B cell (primary cell): ENCODE data around the gene COL5A2. TPM values are rescaled to one million over a fixed set of nuclear protein-coding genes. Genes with fewer than 3 reads are reported as not detected.

Source experiments
- ATAC-seq: fragments of 200-7000 bp; cut with Tn5 transposase; one replicate; pipeline ENCODE4 v1.10.0; 2021; ENCODE audit warnings: low read depth, mild to moderate bottlenecking, moderate number of reproducible peaks, moderate library complexity
- CTCF ChIA-PET: fragments of 350-600 bp; sonication (Branson Sonifier 250); formaldehyde crosslinking; loops from one replicate; lab custom pipeline; 2021; ENCODE audit warnings: antibody characterized with exemption, inconsistent platforms; lab: Charles Lee
- POLR2A ChIA-PET: fragments of 350-600 bp; sonication (Branson Sonifier 250); formaldehyde crosslinking; loops from one replicate; lab custom pipeline; 2021; ENCODE audit warnings: antibody characterized with exemption; lab: Charles Lee
- DNase-seq: peaks from one replicate; pipeline ENCODE4 v3.0.0; 2013
- H2AFZ ChIP-seq: 2 replicates; pipeline ENCODE4 v1.6.1; 2012; ENCODE audit warnings: mild to moderate bottlenecking, low read depth, low read length; ENCODE audit not compliant: insufficient read depth, poor library complexity, severe bottlenecking
- H3K27ac ChIP-seq, 2 donors: 1 replicate in 1 of 2; 2 replicates in 1 of 2; pipeline ENCODE4 v1.5.1; 2012 to 2013; ENCODE audit warnings: low read length in 2 of 2, mild to moderate bottlenecking in 2 of 2, moderate library complexity in 1 of 2
- H3K27me3 ChIP-seq, 4 experiments: fragments of 200-600 bp in 1 of 4; sonication (generic) in 1 of 4; replicated peaks in 1 of 4; 1 replicate in 2 of 4; 2 replicates in 2 of 4; pipeline versions ENCODE4 v1.6.1 to v1.7.0; 2013 to 2016; ENCODE audit warnings: low read length in 3 of 4, mild to moderate bottlenecking in 2 of 4, mixed read lengths in 1 of 4, moderate library complexity in 1 of 4; ENCODE audit not compliant: insufficient read depth in 4 of 4, control insufficient read depth in 3 of 4; ENCODE audit errors: control extremely low read depth in 1 of 4
- H3K36me3 ChIP-seq, 2 experiments: replicated peaks in 1 of 2; 1 replicate in 1 of 2; 2 replicates in 1 of 2; pipeline versions ENCODE4 v1.6.1 to v1.7.1; 2013; ENCODE audit warnings: low read length in 1 of 2; ENCODE audit not compliant: insufficient read depth in 2 of 2, control insufficient read depth in 1 of 2; ENCODE audit errors: control extremely low read depth in 1 of 2, extremely low read depth in 1 of 2
- H3K4me1 ChIP-seq, 2 donors: fragments of 200-600 bp in 1 of 2; sonication (generic) in 1 of 2; 1 replicate in 1 of 2; 2 replicates in 1 of 2; pipeline versions ENCODE4 v1.5.1 to v1.6.1; 2013 to 2017; ENCODE audit warnings: low read length in 2 of 2; ENCODE audit not compliant: control insufficient read depth in 2 of 2, insufficient read depth in 2 of 2
- H3K4me2 ChIP-seq: replicated peaks from 2 replicates; pipeline ENCODE3; 2012; ENCODE audit warnings: mild to moderate bottlenecking, low read depth, low read length; ENCODE audit not compliant: poor library complexity, severe bottlenecking
- H3K4me3 ChIP-seq, 5 experiments: fragments of 200-600 bp in 1 of 5; sonication (generic) in 1 of 5; 1 replicate in 3 of 5; 2 replicates in 2 of 5; pipeline versions ENCODE4 v1.5.1 to v1.7.0; 2011 to 2016; ENCODE audit warnings: low read length in 4 of 5, mild to moderate bottlenecking in 4 of 5, low read depth in 2 of 5, control low read depth in 1 of 5, moderate library complexity in 1 of 5; ENCODE audit not compliant: insufficient read depth in 1 of 5; ENCODE audit errors: control extremely low read depth in 1 of 5, extremely low read depth in 1 of 5
- H3K79me2 ChIP-seq: fragments of 200-600 bp; sonication (generic); one replicate; pipeline ENCODE4 v1.6.0; 2016; ENCODE audit warnings: low read length; ENCODE audit not compliant: control insufficient read depth, insufficient read depth
- H3K9ac ChIP-seq: fragments of 200-600 bp; sonication (generic); 2 replicates; pipeline ENCODE4 v1.6.1; 2017; ENCODE audit warnings: mild to moderate bottlenecking, low read length, moderate library complexity
- H3K9me3 ChIP-seq, 3 donors: one replicate each; pipeline versions ENCODE4 v1.6.1 to v1.7.1; 2013; ENCODE audit warnings: low read length in 2 of 3; ENCODE audit not compliant: control insufficient read depth in 2 of 3, insufficient read depth in 1 of 3; ENCODE audit errors: control extremely low read depth in 1 of 3
- H4K20me1 ChIP-seq: 2 replicates; pipeline ENCODE4 v1.6.0; 2012; ENCODE audit warnings: mild to moderate bottlenecking, low read length; ENCODE audit not compliant: insufficient read depth, control insufficient read depth, poor library complexity, severe bottlenecking
- H3K27ac Mint-ChIP-seq: one replicate; pipeline ENCODE4 v1.8.0; 2021; ENCODE audit warnings: mixed read lengths
- H3K27me3 Mint-ChIP-seq: one replicate; pipeline ENCODE4 v1.8.0; 2021; ENCODE audit warnings: mixed read lengths
- H3K4me1 Mint-ChIP-seq: one replicate; pipeline ENCODE4 v1.8.0; 2021; ENCODE audit warnings: mixed read lengths
- H3K4me3 Mint-ChIP-seq: one replicate; pipeline ENCODE4 v1.8.0; 2021; ENCODE audit warnings: mixed read lengths
- H3K9me3 Mint-ChIP-seq: one replicate; pipeline ENCODE4 v1.8.0; 2022; ENCODE audit warnings: mixed read lengths; ENCODE audit not compliant: insufficient read depth
- CTCF ChIP-seq: fragments of 200-600 bp; IDR thresholded peaks from one replicate; pipeline ENCODE4 v1.8.0; 2022; ENCODE audit warnings: antibody characterized with exemption, mild to moderate bottlenecking
- EZH2 ChIP-seq: IDR thresholded peaks from 2 replicates; pipeline ENCODE4 v1.6.1; 2012; ENCODE audit warnings: borderline replicate concordance, low read depth, mild to moderate bottlenecking, moderate library complexity, low read length; ENCODE audit not compliant: insufficient read depth, poor library complexity, severe bottlenecking
- WGBS: methylation state at CpG from one replicate; pipeline ENCODE4 v1.1.5; 2013; ENCODE audit warnings: missing lambda C conversion rate; ENCODE audit not compliant: insufficient coverage; 5-methylcytosine and 5-hydroxymethylcytosine counted together
- intact Hi-C: fragments of 100-400 bp; cut with micrococcal nuclease; formaldehyde crosslinking; loops from one replicate; pipeline ENCODE4 v1.10.0; 2022
- polyA plus RNA-seq: library from polyadenylated mRNA; depleted of rRNA; stranded (reverse); fragments of >200 nt; gene quantifications from 2 replicates; pipeline ENCODE4 v1.2.3, GENCODE V29; 2012
- total RNA-seq, 2 donors: library from RNA; stranded (reverse); fragments of 120-200 nt in 1 of 2; gene quantifications; 1 replicate in 1 of 2; 2 replicates in 1 of 2; pipeline versions ENCODE4 v1.2.3 to v1.2.4, GENCODE V29; 2013 to 2022

Gene COL5A2
- total and polyA plus RNA-seq, 2 donors (not counting 1 experiment from before 2014, with no cell fraction given) = 0.44 to 0.45 TPM

DNA sequence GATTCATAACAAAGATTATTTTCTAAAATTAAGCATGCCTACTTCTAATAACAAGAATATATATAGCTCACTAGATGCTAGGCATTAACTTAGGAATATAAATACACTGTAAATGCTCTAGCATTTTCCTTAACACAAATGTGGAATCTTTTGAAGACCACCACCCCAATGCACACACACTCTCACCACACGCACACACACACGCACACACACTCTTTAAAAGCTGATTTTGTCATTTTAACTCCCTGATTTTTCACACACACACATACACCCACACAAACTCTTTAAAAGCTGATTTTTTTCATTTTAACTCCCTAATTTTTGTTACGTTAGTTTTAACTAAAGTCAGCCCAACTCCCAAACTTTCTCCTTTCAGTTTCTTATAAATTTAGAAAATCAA is 3.0 kb downstream of the COL5A2 start:
- no peaks in the 10 kb centered on the region for H3K36me3 ChIP-seq
- ChIA-PET CTCF (no interaction called here), POLR2A (no interaction called here)
- H3K27me3 ChIP-seq = peaks cover 0 to 3% (median 0%) of the 10 kb centered on the region in 4 experiments
- 97% methylated on average over 2 of the region's 3 CpGs for WGBS
- DNase-seq (no peak), ATAC-seq (no peak)
- H3K27ac Mint-ChIP-seq = no peak overlapping the region
- no peaks in the 10 kb centered on the region for H3K4me1 ChIP-seq
- no peak overlapping the region for H3K9ac ChIP-seq
- peaks cover 0 to 7% (median 0%) of the 10 kb centered on the region in 3 donors for H3K9me3 ChIP-seq
- no peaks in the 10 kb centered on the region for H3K9me3 Mint-ChIP-seq
- H3K27ac ChIP-seq = no peak overlapping the region
- H3K4me3 ChIP-seq = no peak overlapping the region
- no peak overlapping the region for H3K4me2 ChIP-seq
- TF ChIP-seq CTCF (no peak), EZH2 (no peak)
- H2AFZ ChIP-seq = no peak overlapping the region
- H3K79me2 ChIP-seq = no peaks in the 10 kb centered on the region
- H3K4me3 Mint-ChIP-seq = no peak overlapping the region
- H3K27me3 Mint-ChIP-seq = peaks cover 9% of the 10 kb centered on the region
- intact Hi-C loops = no loop called here
- no peaks in the 10 kb centered on the region for H4K20me1 ChIP-seq
- H3K4me1 Mint-ChIP-seq = no peaks in the 10 kb centered on the region

DNA sequence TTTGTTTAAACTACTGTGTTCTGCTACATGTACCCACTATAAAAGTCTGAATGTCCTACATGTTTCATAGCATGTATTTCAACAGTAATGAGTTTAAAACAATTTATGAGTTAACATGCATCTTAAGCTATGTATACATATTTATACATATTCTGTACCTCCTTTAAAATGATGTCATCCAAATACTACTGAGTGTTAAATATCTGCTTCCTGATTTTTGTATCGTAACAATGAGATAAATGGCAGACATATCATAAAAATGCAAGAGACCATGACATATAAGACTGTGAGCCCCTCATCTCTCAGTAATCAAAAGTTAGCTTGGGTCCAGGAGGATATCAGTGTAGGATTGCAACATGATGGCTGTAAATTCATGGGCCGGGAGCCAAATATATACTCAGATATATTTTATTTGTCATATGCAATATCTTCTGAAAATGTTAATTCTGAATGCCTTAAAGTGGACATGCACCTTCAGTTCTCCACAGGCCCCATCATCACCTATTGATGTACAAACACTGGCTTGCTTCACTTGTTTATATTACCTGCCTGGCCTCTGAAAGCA is 3.6 kb downstream of the COL5A2 start:
- H3K4me3 ChIP-seq = no peak overlapping the region
- H3K27me3 ChIP-seq = peaks cover 0 to 3% (median 0%) of the 10 kb centered on the region in 4 experiments
- H3K4me1 ChIP-seq = no peaks in the 10 kb centered on the region
- H3K4me2 ChIP-seq = no peak overlapping the region
- peaks cover 9% of the 10 kb centered on the region for H3K27me3 Mint-ChIP-seq
- no peaks in the 10 kb centered on the region for H4K20me1 ChIP-seq
- no CpG with 5 or more reads among the region's 2 CpGs for WGBS
- H3K9ac ChIP-seq = no peak overlapping the region
- no peak overlapping the region for H3K27ac Mint-ChIP-seq
- TF ChIP-seq CTCF = no peak
- no peak for TF ChIP-seq EZH2
- H2AFZ ChIP-seq = no peak overlapping the region
- no peak overlapping the region for H3K27ac ChIP-seq
- CTCF ChIA-PET = no interaction called here
- H3K4me3 Mint-ChIP-seq = no peak overlapping the region
- no peaks in the 10 kb centered on the region for H3K36me3 ChIP-seq
- H3K79me2 ChIP-seq = no peaks in the 10 kb centered on the region
- H3K4me1 Mint-ChIP-seq = no peaks in the 10 kb centered on the region
- DNase-seq (no peak), ATAC-seq (no peak)
- POLR2A ChIA-PET = no interaction called here
- intact Hi-C loops = no loop called here
- no peaks in the 10 kb centered on the region for H3K9me3 Mint-ChIP-seq
- peaks cover 0 to 7% (median 0%) of the 10 kb centered on the region in 3 donors for H3K9me3 ChIP-seq
